OCI-LY7 (cell line): ENCODE measurements around the gene ANKS1A. TPM values are rescaled to one million over a fixed set of nuclear protein-coding genes. Genes with fewer than 3 reads are reported as not detected.

Experiments
- BruUV-seq: library from RNA; stranded (reverse); fragments of 400-500 nt; replicated peaks from 2 replicates; lab custom pipeline; 2021; lab: Mats Ljungman, UMichigan
- CTCF ChIA-PET: fragments of 300-600 bp; sonication (Branson Sonifier 250); formaldehyde crosslinking; loops from one replicate; lab custom pipeline; 2022; ENCODE audit warnings: antibody characterized with exemption; ENCODE audit not compliant: unreplicated experiment; lab: Charles Lee
- POLR2A ChIA-PET: fragments of 300-600 bp; sonication (Branson Sonifier 250); formaldehyde crosslinking; loops from one replicate; lab custom pipeline; 2022; ENCODE audit warnings: antibody characterized with exemption; lab: Charles Lee
- DNase-seq: peaks from one replicate; pipeline ENCODE4 v3.0.0-alpha.2; 2015; ENCODE audit warnings: low spot score
- H2AFZ ChIP-seq: fragments of 200-600 bp; sonication (generic), shearing (Covaris generic); 2 replicates; pipeline ENCODE4 v1.6.1; 2014; ENCODE audit warnings: mild to moderate bottlenecking, antibody characterized with exemption, low read length, moderate library complexity
- H3K27ac ChIP-seq: fragments of 200-600 bp; sonication (generic); 2 replicates; pipeline ENCODE4 v1.5.1; 2014; ENCODE audit warnings: mixed run types, low read depth, mild to moderate bottlenecking, moderate library complexity, low read length, inconsistent platforms; ENCODE audit not compliant: poor library complexity, severe bottlenecking
- H3K36me3 ChIP-seq: fragments of 200-600 bp; sonication (generic); 2 replicates; pipeline ENCODE4 v1.6.1; 2014; ENCODE audit warnings: mild to moderate bottlenecking, antibody characterized with exemption, low read length, moderate library complexity, mixed read lengths; ENCODE audit not compliant: insufficient read depth
- H3K4me1 ChIP-seq: fragments of 200-600 bp; sonication (generic); 2 replicates; pipeline ENCODE4 v1.5.1; 2014; ENCODE audit warnings: mild to moderate bottlenecking, low read length; ENCODE audit not compliant: insufficient read depth, poor library complexity, severe bottlenecking
- H3K4me2 ChIP-seq: fragments of 200-600 bp; sonication (generic); 2 replicates; pipeline ENCODE4 v1.6.1; 2014; ENCODE audit warnings: mild to moderate bottlenecking, low read length
- H3K4me3 ChIP-seq: fragments of 200-600 bp; sonication (generic); 2 replicates; pipeline ENCODE4 v1.5.1; 2014; ENCODE audit warnings: mild to moderate bottlenecking, low read depth, low read length; ENCODE audit not compliant: poor library complexity, severe bottlenecking
- H3K79me2 ChIP-seq: fragments of 200-600 bp; sonication (generic); 2 replicates; pipeline ENCODE4 v1.6.1; 2016; ENCODE audit warnings: low read depth, mild to moderate bottlenecking, low read length, moderate library complexity, mixed read lengths; ENCODE audit not compliant: insufficient read depth
- H3K9me2 ChIP-seq: fragments of 200-600 bp; sonication (generic); 2 replicates; pipeline ENCODE4 v1.6.1; 2016; ENCODE audit warnings: mild to moderate bottlenecking, low read length, mixed read lengths; ENCODE audit not compliant: insufficient read depth
- H3K9me3 ChIP-seq: fragments of 200-600 bp; sonication (generic); 2 replicates; pipeline ENCODE4 v1.6.1; 2014; ENCODE audit warnings: mild to moderate bottlenecking, mixed run types, low read length, mixed read lengths
- H4K20me1 ChIP-seq: fragments of 200-600 bp; sonication (generic); 2 replicates; pipeline ENCODE4 v1.6.1; 2014; ENCODE audit warnings: mild to moderate bottlenecking, antibody characterized with exemption, low read length, moderate library complexity, mixed read lengths; ENCODE audit not compliant: insufficient read depth
- EZH2phosphoT487 ChIP-seq: fragments of 200-600 bp; sonication (generic); IDR thresholded peaks from 2 replicates; pipeline ENCODE4 v1.6.1; 2018; ENCODE audit warnings: low read depth, borderline replicate concordance, mild to moderate bottlenecking, mixed run types, antibody characterized with exemption, low read length, moderate library complexity, mixed read lengths
- intact Hi-C: fragments of 100-400 bp; cut with micrococcal nuclease; formaldehyde crosslinking; loops from one replicate; pipeline ENCODE4 v1.10.0; 2022; ENCODE audit not compliant: unreplicated experiment
- total RNA-seq, 2 experiments: library from RNA; depleted of rRNA in 1 of 2; stranded (reverse); fragments of >200 nt in 1 of 2; shearing (Covaris generic) in 1 of 2; gene quantifications; 2 replicates each; pipeline ENCODE4 v1.2.3, GENCODE V29; 2014 to 2022
- TF ChIP-seq, protein P1 (sequence below): fragments of 200-600 bp; sonication (generic); conservative IDR thresholded peaks from 2 replicates; pipeline ENCODE4 v1.5.1; 2014; ENCODE audit warnings: mild to moderate bottlenecking, antibody characterized with exemption, low read length, moderate library complexity, mixed read lengths

ANKS1A gene
- total RNA-seq, 2 experiments from 2014 or later = 7.8 to 13.8 TPM

DNA sequence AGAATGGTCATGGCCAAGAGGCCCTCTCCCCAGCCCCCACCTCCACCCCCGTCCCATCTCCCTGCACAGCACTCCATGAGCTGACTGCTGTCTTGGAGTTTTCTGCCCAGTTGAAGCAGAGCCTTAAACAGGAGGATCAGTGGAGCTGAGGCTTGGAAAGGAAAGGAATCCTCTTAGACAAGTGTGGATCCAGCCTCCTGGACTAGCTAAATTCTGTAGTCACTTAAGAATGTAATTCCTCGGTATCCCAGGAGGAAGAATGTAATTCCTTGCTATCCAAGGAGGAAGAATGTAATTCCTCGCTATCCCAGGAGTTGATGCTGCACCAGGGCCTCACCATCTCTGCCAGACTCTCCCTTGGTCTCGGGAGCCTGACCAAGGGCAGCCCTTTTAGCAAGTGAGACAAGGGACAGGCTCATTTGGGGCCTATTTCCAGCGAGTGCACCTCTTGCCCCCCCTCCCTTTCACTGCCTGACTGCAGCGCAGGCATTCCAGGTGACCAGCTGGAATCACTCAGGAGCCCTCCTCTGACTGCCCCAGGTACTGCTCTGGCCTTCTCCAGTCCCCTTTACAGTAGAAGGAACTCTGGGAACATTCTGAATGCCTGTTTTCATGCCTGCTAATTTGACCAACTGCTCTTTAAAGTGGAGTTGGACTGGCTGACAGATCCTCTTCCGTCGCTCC is 175.8 kb downstream of the ANKS1A start:
- CTCF ChIA-PET = no interaction called here

DNA sequence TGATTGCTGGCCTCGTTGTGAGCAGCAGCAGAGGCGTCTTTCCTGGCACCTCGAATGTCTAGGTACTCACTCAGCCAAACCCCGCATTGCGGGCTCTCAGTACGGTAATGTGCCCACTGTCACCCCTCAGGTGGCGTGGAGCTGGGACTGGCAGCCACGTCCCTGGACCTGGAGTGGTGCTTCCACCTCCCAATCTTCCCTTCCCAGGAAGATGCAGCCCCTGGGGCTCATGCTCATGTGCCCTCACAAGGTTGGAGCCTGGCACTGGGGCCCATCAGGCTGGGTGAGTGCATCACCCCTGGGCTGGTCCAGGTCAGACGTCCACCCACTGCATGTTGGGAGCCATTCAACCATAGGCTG is 176.4 kb downstream of the ANKS1A start:
- Histone ChIP-seq H2AFZ (no peak overlapping the region), H3K4me2 (no peak overlapping the region), H3K4me1 (no peaks in the 10 kb centered on the region), H3K9me3 (no peaks in the 10 kb centered on the region), H3K36me3 (no peaks in the 10 kb centered on the region), H3K27ac (no peak overlapping the region), H3K79me2 (no peaks in the 10 kb centered on the region), H3K9me2 (no peaks in the 10 kb centered on the region), H4K20me1 (no peaks in the 10 kb centered on the region), H3K4me3 (no peak overlapping the region)
- intact Hi-C loops = no loop called here
- TF ChIP-seq EZH2phosphoT487 = no peak
- TF ChIP-seq, protein P1, sequence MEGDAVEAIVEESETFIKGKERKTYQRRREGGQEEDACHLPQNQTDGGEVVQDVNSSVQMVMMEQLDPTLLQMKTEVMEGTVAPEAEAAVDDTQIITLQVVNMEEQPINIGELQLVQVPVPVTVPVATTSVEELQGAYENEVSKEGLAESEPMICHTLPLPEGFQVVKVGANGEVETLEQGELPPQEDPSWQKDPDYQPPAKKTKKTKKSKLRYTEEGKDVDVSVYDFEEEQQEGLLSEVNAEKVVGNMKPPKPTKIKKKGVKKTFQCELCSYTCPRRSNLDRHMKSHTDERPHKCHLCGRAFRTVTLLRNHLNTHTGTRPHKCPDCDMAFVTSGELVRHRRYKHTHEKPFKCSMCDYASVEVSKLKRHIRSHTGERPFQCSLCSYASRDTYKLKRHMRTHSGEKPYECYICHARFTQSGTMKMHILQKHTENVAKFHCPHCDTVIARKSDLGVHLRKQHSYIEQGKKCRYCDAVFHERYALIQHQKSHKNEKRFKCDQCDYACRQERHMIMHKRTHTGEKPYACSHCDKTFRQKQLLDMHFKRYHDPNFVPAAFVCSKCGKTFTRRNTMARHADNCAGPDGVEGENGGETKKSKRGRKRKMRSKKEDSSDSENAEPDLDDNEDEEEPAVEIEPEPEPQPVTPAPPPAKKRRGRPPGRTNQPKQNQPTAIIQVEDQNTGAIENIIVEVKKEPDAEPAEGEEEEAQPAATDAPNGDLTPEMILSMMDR = no peak
- no peak for DNase-seq
- no TSS peak for BruUV-seq
- POLR2A ChIA-PET = interaction anchor here (0.7 kb wide), 1 partner anchor 68 kb away, joined by 3 read pairs; no protein-coding TSS in a partner anchor
- CTCF ChIA-PET = no interaction called here

More for the DNA sequence above, 175.8 kb downstream of the ANKS1A start:
- H3K9me3 ChIP-seq = no peaks in the 10 kb centered on the region
- H4K20me1 ChIP-seq = no peaks in the 10 kb centered on the region
- no peaks in the 10 kb centered on the region for H3K36me3 ChIP-seq
- no peaks in the 10 kb centered on the region for H3K79me2 ChIP-seq
- H3K4me1 ChIP-seq = no peaks in the 10 kb centered on the region
- no peak for DNase-seq
- intact Hi-C loops = no loop called here
- no peak overlapping the region for H3K4me2 ChIP-seq
- H2AFZ ChIP-seq = no peak overlapping the region
- no TSS peak for BruUV-seq
- H3K4me3 ChIP-seq = no peak overlapping the region
- no peak overlapping the region for H3K27ac ChIP-seq
- TF ChIP-seq, protein P1 = no peak
- no peak for TF ChIP-seq EZH2phosphoT487
- POLR2A ChIA-PET = interaction anchor here (0.7 kb wide), 2 partner anchors 69 to 1116 kb away, joined by 3 to 6 read pairs; no protein-coding TSS in a partner anchor
- H3K9me2 ChIP-seq = no peaks in the 10 kb centered on the region

DNA sequence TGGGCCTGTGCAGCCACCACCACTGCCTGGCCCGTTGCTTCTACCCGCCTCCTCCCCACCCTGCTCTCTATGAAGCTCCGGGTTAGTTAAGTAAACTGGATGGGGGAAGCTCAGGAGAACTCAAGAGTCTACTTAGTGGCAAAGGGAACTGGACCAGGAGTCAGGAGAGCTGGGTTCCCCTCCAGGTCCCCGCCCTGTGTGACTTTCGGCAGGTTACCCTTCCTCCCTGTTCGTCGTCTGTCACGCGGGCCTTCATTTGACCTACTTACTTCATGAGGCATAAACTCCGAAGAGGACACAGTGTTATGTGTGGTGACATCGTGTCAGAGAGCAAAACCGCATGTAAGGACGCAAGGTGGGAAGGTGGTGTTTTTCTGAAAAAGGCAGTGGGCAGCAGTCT is 176.8 kb downstream of the ANKS1A start:
- Histone ChIP-seq H3K36me3 (no peaks in the 10 kb centered on the region), H3K4me3 (no peak overlapping the region), H3K9me2 (no peaks in the 10 kb centered on the region), H3K4me1 (no peaks in the 10 kb centered on the region), H3K79me2 (no peaks in the 10 kb centered on the region), H2AFZ (no peak overlapping the region), H3K9me3 (no peaks in the 10 kb centered on the region), H3K4me2 (no peak overlapping the region), H3K27ac (no peak overlapping the region), H4K20me1 (no peaks in the 10 kb centered on the region)
- TF ChIP-seq, protein P1 = no peak
- TF ChIP-seq EZH2phosphoT487 = no peak
- intact Hi-C loops = no loop called here
- ChIA-PET CTCF (no interaction called here), POLR2A (interaction anchor here (0.6 to 0.7 kb wide), 2 partner anchors 68 to 160 kb away, joined by 3 to 7 read pairs; no protein-coding TSS in a partner anchor)
- DNase-seq = no peak
- BruUV-seq = no TSS peak
